MCF 10A (cell line): ENCODE results near the gene FAM83E. TPM values are rescaled to one million over a fixed set of nuclear protein-coding genes. Genes with fewer than 3 reads are reported as not detected.

Experiments
- BruUV-seq: library from RNA; stranded (reverse); fragments of 400-500 nt; replicated peaks from 2 replicates; lab custom pipeline; 2021; lab: Mats Ljungman, UMichigan
- CTCF ChIA-PET: fragments of 300-600 bp; sonication (Branson Sonifier 250); formaldehyde crosslinking; extraction: SDS; loops from one replicate; lab custom pipeline; 2021; ENCODE audit warnings: antibody characterized with exemption, inconsistent platforms; lab: Yijun Ruan, JAX
- POLR2A ChIA-PET: fragments of 300-600, 350-650 bp; sonication (Branson Sonifier 250); formaldehyde crosslinking; extraction: SDS; loops from one replicate; lab custom pipeline; 2020; ENCODE audit warnings: antibody characterized with exemption, inconsistent platforms; lab: Yijun Ruan, JAX
- DNase-seq: peaks from one replicate; pipeline ENCODE4 v3.0.0-alpha.2; 2018; ENCODE audit not compliant: unreplicated experiment
- H3K27ac Mint-ChIP-seq: one replicate; pipeline ENCODE4 v1.8.0; 2022; ENCODE audit warnings: mild to moderate bottlenecking, low read depth, mixed read lengths; ENCODE audit not compliant: unreplicated experiment
- H3K27me3 Mint-ChIP-seq: one replicate; pipeline ENCODE4 v1.8.0; 2022; ENCODE audit warnings: mixed read lengths; ENCODE audit not compliant: insufficient read depth, unreplicated experiment
- H3K36me3 Mint-ChIP-seq: one replicate; pipeline ENCODE4 v1.8.0; 2022; ENCODE audit warnings: mild to moderate bottlenecking, moderate library complexity, mixed read lengths; ENCODE audit not compliant: insufficient read depth, unreplicated experiment
- H3K4me1 Mint-ChIP-seq: one replicate; pipeline ENCODE4 v1.8.0; 2022; ENCODE audit warnings: mixed read lengths; ENCODE audit not compliant: insufficient read depth, unreplicated experiment
- H3K4me3 Mint-ChIP-seq: one replicate; pipeline ENCODE4 v1.8.0; 2022; ENCODE audit warnings: mild to moderate bottlenecking, moderate library complexity, mixed read lengths; ENCODE audit not compliant: unreplicated experiment
- H3K9me3 Mint-ChIP-seq: one replicate; pipeline ENCODE4 v1.8.0; 2022; ENCODE audit warnings: mixed read lengths; ENCODE audit not compliant: unreplicated experiment
- CTCF ChIP-seq: fragments of 200-600 bp; IDR thresholded peaks from one replicate; pipeline ENCODE4 v1.8.0; 2022; ENCODE audit warnings: antibody characterized with exemption, mild to moderate bottlenecking; ENCODE audit not compliant: unreplicated experiment
- intact Hi-C: fragments of 100-400 bp; cut with micrococcal nuclease; formaldehyde crosslinking; loops from 2 replicates; pipeline ENCODE4 v1.14.1; 2022
- total RNA-seq: library from RNA; stranded (reverse); gene quantifications from 2 replicates; pipeline ENCODE4 v1.2.3, GENCODE V29; 2022

The FAM83E gene
- total RNA-seq, 1 experiment from 2014 or later: 0.89 TPM

GRCh38 chr19:48603850-48604249 is 11.0 kb downstream of the FAM83E start:
- H3K9me3 Mint-ChIP-seq: no peaks in the 10 kb centered on the region
- no peak for TF ChIP-seq CTCF
- POLR2A ChIA-PET: no interaction called here

GRCh38 chr19:48603449-48603848 is 11.4 kb downstream of the FAM83E start:
- Mint-ChIP-seq H3K4me3 (no peak overlapping the region), H3K27me3 (peaks cover 7% of the 10 kb centered on the region), H3K27ac (no peak overlapping the region), H3K9me3 (no peaks in the 10 kb centered on the region), H3K4me1 (no peaks in the 10 kb centered on the region), H3K36me3 (no peaks in the 10 kb centered on the region)
- intact Hi-C loops: no loop called here
- BruUV-seq: no TSS peak
- POLR2A ChIA-PET: no interaction called here
- TF ChIP-seq CTCF: no peak
- DNase-seq: no peak
- CTCF ChIA-PET: interaction anchor here (1.2 kb wide), 1 partner anchor 15 kb away, joined by 5 read pairs; no protein-coding TSS in a partner anchor

More at GRCh38 chr19:48603850-48604249, 11.0 kb downstream of the FAM83E start:
- intact Hi-C loops: no loop called here
- no peak overlapping the region for H3K27ac Mint-ChIP-seq
- H3K36me3 Mint-ChIP-seq: no peaks in the 10 kb centered on the region
- H3K4me3 Mint-ChIP-seq: no peak overlapping the region
- CTCF ChIA-PET: no interaction called here
- H3K4me1 Mint-ChIP-seq: no peaks in the 10 kb centered on the region
- BruUV-seq: no TSS peak
- DNase-seq: no peak
- peaks cover 3% of the 10 kb centered on the region for H3K27me3 Mint-ChIP-seq

GRCh38 chr19:48603001-48603400 is 11.9 kb downstream of the FAM83E start:
- no peak for TF ChIP-seq CTCF
- CTCF ChIA-PET: interaction anchor here (1.2 kb wide), 1 partner anchor 14 kb away, joined by 5 read pairs; no protein-coding TSS in a partner anchor
- no peak overlapping the region for H3K27ac Mint-ChIP-seq
- no peak for DNase-seq
- POLR2A ChIA-PET: no interaction called here
- no peaks in the 10 kb centered on the region for H3K4me1 Mint-ChIP-seq
- intact Hi-C loops: no loop called here
- BruUV-seq: no TSS peak
- H3K9me3 Mint-ChIP-seq: no peaks in the 10 kb centered on the region
- no peaks in the 10 kb centered on the region for H3K36me3 Mint-ChIP-seq
- H3K27me3 Mint-ChIP-seq: peaks cover 11% of the 10 kb centered on the region
- H3K4me3 Mint-ChIP-seq: no peak overlapping the region

- intact Hi-C loops: no loop called here
- POLR2A ChIA-PET: no interaction called here
- Mint-ChIP-seq H3K36me3 (no peaks in the 10 kb centered on the region), H3K4me1 (no peaks in the 10 kb centered on the region), H3K27ac (no peak overlapping the region), H3K4me3 (no peak overlapping the region), H3K27me3 (peaks cover 15% of the 10 kb centered on the region), H3K9me3 (no peaks in the 10 kb centered on the region)
- BruUV-seq: no TSS peak
- TF ChIP-seq CTCF: no peak
- DNase-seq: no peak
- CTCF ChIA-PET: interaction anchor here (0.8 to 1.1 kb wide), 2 partner anchors 8 to 12 kb away, joined by 3 to 4 read pairs; no protein-coding TSS in a partner anchor
Measured at GRCh38 chr19:48600679-48601417, 14.0 kb downstream of the FAM83E start.
